Measurements from ENCODE around the gene AQP10.

AQP10 gene

DNA sequence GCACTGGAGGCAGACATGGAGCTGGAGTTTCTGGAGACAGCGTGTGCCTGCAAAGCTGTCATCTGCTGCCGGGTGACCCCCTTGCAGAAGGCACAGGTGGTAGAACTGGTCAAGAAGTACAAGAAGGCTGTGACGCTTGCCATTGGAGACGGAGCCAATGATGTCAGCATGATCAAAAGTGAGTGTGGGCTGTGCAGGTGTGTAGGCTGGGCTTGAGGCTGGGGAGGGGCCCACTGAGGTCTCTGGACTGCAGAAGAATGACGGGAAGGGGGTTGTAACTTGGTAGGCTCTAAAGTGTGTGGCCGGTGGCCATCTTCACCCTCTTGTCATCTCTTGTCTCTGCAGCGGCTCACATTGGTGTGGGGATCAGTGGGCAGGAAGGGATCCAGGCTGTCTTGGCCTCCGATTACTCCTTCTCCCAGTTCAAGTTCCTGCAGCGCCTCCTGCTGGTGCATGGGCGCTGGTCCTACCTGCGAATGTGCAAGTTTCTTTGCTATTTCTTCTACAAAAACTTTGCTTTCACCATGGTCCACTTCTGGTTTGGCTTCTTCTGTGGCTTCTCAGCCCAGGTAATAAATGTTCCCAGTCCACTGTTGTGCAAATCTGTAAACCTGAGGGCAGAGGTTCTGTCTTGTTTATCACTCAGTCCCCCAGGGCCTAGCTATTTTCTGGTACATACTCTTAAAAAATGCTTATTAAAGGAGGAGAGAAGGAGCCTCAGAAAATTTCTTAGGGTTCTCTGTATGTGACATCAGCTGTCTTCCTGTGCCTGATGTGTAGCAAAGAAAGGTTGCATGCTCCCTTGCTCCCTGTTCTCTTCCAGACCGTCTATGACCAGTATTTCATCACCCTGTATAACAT, 24.3 kb downstream of the AQP10 start:
- TF ChIP-seq, protein P1, sequence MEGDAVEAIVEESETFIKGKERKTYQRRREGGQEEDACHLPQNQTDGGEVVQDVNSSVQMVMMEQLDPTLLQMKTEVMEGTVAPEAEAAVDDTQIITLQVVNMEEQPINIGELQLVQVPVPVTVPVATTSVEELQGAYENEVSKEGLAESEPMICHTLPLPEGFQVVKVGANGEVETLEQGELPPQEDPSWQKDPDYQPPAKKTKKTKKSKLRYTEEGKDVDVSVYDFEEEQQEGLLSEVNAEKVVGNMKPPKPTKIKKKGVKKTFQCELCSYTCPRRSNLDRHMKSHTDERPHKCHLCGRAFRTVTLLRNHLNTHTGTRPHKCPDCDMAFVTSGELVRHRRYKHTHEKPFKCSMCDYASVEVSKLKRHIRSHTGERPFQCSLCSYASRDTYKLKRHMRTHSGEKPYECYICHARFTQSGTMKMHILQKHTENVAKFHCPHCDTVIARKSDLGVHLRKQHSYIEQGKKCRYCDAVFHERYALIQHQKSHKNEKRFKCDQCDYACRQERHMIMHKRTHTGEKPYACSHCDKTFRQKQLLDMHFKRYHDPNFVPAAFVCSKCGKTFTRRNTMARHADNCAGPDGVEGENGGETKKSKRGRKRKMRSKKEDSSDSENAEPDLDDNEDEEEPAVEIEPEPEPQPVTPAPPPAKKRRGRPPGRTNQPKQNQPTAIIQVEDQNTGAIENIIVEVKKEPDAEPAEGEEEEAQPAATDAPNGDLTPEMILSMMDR (IDR thresholded peaks at IDR 0.05; ENCODE audit: low read depth, low read length), result peak; percentile 74
- H3K4me3 ChIP-seq (ENCODE audit: low read depth, low read length), result no peak overlapping the region

DNA sequence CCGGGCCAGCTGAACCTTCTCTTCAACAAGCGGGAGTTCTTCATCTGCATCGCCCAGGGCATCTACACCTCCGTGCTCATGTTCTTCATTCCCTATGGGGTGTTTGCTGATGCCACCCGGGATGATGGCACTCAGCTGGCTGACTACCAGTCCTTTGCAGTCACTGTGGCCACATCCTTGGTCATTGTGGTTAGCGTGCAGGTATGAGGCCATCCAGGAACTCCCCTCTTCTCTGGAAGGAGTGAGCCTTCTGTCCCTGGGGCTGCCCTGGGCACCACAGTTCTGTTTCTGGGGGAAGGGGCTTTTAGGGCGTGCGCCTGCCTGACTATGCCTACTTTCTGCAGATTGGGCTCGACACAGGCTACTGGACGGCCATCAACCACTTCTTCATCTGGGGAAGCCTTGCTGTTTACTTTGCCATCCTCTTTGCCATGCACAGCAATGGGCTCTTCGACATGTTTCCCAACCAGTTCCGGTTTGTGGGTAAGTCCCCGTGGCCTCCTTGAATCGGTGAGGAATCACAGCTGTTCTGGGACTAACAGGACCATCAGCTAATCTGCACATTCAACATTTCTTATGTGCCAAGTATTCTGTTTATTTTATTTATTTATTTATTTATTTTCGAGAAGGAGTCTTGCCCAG, 25.5 kb downstream of the AQP10 start:
- H3K4me3 ChIP-seq (ENCODE audit: low read depth, low read length), result no peak overlapping the region
- TF ChIP-seq, protein P1 (IDR thresholded peaks at IDR 0.05; ENCODE audit: low read depth, low read length), result no peak

DNA sequence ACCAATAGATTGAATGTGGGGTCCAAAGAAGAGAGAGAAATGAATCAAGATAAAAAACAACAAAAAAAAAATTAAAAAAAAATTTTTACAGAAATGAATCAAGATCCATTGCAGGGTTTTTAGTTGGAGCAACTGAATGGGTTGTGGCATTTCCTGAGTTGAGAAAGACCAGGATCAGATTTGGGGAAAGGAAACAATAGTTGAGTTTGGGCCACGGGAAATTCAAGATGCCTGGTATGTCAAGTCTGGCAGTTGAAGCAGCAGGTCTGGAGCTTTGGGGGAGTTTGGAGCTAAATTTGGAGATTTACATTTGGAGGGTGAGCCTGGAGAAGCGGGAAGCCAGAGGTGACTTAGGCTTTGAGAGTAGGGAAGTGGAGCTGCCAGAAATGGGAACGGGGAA, 27.1 kb downstream of the AQP10 start:
- no peak overlapping the region for H3K4me3 ChIP-seq (ENCODE audit: low read depth, low read length)
- TF ChIP-seq, protein P1 (IDR thresholded peaks at IDR 0.05; ENCODE audit: low read depth, low read length), result no peak

DNA sequence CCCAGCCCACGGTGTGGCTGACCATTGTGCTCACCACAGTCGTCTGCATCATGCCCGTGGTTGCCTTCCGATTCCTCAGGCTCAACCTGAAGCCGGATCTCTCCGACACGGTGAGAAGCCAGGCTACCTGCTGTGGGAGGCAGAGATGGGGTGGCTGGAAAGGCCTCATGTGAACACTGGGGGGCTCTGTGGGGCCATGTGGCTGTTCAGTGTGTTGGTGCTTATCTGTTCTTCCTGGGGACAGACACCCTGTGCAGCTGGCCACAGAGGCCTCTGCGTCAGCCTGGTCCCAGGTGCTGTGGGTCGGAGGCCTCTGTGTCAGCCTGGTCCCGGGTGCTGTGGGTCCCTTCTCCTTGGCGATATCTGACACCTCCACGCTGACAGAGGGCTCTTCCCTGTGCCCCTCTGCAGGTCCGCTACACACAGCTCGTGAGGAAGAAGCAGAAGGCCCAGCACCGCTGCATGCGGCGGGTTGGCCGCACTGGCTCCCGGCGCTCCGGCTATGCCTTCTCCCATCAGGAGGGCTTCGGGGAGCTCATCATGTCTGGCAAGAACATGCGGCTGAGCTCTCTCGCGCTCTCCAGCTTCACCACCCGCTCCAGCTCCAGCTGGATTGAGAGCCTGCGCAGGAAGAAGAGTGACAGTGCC, 27.7 kb downstream of the AQP10 start:
- TF ChIP-seq, protein P1 (IDR thresholded peaks at IDR 0.05; ENCODE audit: low read depth, low read length), result no peak
- no peak overlapping the region for H3K4me3 ChIP-seq (ENCODE audit: low read depth, low read length)

DNA sequence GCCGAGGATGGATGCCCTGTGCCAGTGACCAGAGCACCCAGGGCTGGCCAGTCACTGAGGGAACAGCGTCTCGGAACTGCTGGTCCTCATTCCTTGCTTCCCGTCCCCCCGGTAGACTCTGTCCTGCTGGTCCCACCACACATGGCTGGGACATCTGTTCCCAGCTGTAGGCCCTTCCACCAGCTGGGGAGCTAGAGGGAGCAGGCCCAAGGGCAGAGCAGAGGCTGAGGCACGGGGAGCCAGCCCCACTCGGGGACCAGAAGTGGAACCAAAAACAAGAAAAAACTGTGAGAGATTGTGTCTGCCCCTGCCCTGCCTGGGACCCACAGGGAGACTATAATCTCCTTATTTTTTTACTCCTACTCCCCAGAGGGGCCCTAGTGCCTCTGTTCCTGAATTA, 28.2 kb downstream of the AQP10 start:
- TF ChIP-seq, protein P1 (IDR thresholded peaks at IDR 0.05; ENCODE audit: low read depth, low read length), result no peak
- H3K4me3 ChIP-seq (ENCODE audit: low read depth, low read length), result no peak overlapping the region

DNA sequence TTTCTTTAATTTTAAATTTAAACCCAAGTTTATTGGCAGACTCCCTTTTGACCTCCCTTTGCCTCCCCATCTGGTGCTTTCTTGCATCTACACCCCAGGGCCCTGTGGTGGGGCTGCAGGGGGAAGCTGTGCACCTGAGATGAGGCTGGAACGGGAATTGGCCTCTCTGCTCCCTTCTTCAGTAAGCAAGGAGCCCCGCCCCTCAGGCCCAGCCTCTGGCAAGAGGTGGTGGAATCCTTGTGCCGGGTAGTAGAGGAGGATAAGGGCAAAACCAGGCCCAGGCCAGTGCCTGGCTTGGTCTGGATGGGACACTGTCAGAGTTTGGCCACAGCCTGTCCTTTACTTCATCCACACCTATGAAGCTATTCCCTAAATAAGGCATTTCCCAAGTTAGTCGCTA, 29.5 kb downstream of the AQP10 start:
- TF ChIP-seq, protein P1 (IDR thresholded peaks at IDR 0.05; ENCODE audit: low read depth, low read length), result no peak
- no peak overlapping the region for H3K4me3 ChIP-seq (ENCODE audit: low read depth, low read length)
